NOMO-1 treated with dmso at 0.1 percent for 144 hours (cell line): ENCODE data around the gene HOXB8.
A peak's percentile ranks its signal among the peaks of the same experiment; 100 is the strongest.

ENCODE experiments used
- DNase-seq: peaks from one replicate; lab custom pipeline; 2025; ENCODE audit not compliant: unreplicated experiment; lab: John Stamatoyannopoulos, UW

HOXB8 gene

DNA sequence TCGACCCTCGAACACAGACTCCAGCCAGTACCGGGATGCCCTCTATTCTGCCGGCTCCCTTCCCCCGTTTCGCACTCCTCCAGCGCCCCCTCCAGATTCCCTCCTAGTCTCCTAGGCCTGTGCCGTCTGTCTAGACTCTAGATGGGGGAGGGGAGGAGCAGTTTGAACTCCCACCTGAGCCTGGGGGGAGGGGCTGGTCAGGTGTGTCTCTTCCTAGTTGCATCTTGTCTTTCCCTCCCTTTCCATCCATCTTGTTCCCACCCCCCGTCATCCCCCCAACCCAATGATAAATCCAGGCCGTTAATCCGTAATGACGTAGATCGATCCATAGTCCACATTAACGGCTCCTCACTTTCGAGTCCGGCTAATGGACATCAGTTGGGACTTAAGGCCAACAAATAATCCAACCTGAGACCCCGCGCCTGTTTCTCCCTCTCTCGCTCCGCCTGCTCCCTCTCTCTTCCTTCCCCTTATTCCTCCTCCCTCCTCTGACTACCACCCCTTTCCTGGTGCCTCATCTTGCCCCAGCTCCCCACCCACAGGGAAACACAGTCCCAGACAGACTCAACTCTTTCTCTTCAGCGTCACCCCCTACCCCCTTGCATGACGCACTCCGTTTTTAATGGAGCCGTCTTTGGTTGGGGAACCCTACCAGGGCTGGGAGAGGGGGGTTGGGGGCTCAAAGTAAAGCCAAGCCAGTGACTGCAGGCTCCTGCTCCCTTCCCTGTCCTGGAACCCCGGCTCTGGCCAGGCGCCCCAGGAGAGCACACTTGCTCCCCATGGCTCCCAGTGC lies 18.2 kb downstream of the HOXB8 start:
- no peak for DNase-seq

DNA sequence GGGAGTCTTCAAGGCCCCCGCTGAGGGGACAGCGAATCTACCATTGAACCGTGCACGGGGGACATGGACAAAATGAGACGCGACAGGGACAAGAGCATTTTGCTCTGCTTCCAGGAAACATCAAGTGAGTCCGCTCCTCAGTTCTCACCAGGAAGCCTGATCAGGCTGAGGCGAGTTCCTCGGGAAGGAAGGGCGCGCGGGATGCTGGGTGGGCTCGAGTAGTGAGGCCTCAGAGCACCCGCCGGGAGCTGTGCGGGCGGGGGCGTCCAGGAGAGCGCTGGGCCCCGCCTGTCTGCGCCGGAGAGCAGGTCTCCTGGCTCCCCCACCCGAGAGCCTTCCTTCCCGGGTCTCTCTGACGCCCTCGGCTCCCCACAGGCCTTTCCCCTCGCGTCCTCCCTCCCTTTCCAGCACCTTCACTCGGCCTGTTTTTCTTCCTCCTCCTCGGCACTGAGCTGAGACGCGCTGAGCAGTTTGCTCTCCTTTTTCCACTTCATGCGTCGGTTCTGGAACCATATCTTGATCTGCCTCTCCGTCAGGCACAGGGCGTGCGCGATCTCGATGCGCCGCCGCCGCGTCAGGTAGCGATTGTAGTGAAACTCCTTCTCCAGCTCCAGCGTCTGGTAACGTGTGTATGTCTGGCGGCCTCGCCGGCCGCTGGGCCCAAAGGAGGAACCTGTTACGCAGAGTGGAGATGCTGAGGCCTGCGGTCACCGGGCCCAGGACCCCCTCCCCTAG lies 18.9 kb downstream of the HOXB8 start:
- no peak for DNase-seq

DNA sequence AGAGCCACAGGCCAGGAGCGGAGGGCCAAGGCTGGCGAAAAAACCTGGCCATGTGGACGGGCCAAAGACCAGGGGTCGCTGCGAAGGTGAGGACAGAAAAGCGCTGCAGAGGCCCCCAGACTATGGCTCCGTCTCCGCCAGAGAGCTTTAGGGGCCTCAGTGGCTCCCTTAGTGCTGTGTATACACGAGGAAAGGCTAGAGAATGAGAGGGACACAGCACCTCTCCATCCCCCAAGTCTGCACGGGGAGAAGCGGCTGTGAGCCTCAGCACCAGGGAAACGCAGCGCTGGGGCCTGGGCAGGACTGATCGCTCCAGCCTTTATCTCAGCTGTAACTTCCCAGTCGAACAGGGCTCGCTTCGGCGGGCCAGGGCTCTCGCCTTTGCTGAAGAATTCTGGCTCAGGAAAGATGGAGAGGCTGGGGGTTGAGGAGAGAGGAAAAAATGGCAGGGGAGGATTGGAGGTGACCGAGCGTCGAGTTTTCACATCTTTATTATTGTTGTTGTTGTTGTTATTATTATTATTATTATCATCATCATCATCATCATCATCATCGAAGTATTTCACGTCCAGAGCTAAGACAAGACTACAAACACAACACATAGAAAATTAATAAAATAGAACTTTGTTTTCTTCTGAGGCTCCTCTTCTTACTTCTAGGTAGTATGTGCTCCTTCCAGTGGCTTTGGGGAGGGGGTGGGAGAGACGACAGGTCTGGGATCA lies 19.7 kb downstream of the HOXB8 start:
- DNase-seq, result no peak

DNA sequence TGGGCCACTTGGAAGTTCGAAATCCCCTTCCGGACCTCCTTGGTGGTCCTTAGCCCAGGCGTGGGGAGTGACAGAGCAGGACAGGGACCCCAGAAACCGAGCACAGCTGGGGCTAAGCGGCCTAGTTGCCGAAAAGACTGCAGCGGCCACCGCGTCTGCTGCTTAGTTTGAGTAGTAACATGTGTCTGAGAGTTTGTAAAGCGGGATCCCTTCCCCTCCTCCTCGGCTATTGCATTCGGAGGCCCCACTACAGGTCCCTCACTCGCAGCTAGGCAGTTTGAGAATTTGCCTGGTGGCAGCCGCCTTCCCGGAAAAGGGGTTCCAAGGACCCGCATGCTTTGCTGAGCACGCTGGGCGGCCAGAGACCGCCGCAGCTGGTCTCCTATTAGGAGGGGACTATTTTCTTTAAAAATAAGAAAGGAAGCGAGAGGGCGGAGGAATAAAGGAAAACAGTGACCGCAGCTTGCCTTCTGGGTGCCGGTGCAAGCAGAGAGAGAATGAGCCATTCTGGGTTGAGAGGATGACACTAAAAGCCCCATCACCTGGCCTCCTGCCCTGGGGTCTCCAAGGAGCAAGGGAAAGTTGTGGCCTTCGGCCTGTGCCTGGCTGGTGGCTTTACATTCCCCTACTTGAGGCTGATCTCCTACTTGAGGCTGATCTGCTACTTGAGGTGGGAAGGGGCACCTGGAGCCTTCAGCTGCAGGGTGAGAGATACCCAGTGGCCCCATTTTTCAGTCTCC lies 20.4 kb downstream of the HOXB8 start:
- no peak for DNase-seq

DNA sequence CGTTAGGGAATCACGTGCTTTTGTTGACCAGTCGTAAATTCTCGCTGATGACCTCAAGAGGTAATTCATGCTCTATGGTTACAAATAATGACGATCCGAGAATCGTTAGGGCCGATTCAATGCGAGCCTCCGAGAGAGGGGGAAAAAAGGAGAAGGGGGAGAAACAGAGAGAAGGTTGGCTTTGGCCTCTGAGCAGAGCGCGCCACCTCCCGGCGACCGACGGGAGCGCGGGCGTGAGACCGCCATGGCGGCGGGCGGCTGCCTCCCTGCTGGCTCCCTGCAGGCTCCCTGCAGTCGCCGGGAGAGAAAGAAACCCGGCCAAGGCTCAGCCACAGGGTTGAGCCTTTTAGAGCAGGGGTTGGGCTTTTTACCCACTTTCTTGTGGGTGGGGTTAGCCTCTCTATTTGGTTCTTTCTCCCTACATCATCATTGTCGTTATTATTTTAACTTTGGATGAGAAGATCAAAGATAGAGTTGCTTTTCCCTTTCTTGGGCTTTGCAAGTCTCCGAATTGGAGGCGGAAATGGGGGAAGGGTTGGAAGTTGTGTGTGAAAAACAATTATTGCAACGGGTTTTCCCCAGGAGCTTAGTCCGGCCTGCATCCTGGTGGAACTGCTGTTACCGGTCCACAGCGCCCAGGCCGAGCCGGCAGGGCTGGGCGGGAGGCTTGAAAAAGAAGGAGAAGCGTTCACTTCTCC lies 21.1 kb downstream of the HOXB8 start:
- peak; percentile 55 for DNase-seq

DNA sequence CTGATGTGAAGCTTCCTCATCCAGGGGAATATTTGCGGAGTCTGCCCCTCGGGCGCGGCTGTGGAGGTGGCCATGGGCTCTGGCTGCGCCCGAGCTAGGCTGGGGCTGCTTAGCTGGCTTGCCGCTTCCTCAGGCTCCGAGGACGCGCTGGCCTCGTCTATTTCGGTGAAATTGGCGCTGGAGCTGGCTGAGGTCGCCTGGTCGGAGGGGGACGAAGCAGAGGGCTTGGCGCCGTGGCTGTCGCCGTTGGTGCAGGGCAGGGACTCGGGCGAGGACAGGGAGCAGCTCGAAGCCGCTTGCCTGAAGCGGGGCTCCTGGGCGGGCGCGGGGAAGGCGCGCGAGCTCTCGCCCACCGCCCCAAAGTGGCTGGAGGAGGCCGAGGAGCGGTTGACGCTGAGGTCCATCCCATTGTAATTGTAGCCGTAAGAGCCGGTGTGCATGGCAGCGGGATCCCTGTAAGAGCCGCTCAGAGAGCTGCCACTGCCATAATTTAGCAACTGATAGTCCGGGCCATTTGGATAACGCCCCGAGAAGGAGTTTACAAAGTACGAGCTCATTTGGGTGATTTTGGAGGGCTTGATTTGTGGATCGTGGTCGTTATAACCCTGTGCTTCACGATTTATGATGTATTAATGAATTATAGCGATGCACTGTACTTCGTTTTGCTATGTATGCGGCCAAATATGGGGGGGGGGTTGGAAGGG lies 21.8 kb downstream of the HOXB8 start, which contains the start of gene HOXB5:
TSS of gene HOXB5 (minus strand) at position 654 of the 704 bp plus-strand sequence. CDS start at position 557, 97 bp downstream.
- DNase-seq, result no peak

DNA sequence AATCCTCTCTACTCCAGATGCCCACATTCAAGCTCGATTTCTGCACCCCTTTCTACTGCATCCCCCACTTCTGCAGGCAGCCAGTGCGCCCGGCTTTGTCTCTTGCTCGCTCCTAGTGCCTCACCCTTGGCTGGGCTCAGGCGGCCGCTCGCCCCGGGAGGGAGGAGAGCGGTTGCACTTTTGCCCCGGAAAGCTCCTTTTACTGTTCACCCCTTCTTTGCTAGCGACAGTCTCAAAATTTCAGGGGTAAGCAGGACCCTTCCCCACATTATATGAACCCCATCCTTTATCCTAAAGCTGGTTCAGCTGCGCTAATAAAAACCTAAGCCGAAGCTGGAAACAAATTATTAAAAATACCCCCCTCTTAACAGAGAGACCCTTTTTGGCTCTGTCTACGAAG lies 22.5 kb downstream of the HOXB8 start:
- DNase-seq, result no peak

DNA sequence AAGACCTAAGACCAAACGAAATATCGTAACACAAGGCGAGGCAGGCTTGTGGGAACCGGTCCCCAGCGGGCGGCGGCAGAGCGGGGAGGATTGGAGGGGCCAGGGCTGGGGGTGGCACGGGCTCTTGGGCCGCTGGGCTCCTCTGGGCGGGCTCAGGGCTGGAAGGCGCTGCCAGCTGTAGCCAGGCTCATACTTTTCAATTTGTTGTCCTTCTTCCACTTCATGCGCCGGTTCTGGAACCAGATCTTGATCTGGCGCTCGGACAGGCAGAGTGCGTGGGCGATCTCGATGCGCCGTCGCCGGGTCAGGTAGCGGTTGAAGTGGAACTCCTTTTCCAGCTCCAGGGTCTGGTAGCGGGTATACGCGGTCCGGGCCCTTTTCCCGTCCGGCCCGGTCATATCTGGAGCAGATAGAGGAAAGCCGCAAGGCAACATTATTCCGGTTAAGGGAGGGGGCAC lies 23.0 kb downstream of the HOXB8 start:
- no peak for DNase-seq

DNA sequence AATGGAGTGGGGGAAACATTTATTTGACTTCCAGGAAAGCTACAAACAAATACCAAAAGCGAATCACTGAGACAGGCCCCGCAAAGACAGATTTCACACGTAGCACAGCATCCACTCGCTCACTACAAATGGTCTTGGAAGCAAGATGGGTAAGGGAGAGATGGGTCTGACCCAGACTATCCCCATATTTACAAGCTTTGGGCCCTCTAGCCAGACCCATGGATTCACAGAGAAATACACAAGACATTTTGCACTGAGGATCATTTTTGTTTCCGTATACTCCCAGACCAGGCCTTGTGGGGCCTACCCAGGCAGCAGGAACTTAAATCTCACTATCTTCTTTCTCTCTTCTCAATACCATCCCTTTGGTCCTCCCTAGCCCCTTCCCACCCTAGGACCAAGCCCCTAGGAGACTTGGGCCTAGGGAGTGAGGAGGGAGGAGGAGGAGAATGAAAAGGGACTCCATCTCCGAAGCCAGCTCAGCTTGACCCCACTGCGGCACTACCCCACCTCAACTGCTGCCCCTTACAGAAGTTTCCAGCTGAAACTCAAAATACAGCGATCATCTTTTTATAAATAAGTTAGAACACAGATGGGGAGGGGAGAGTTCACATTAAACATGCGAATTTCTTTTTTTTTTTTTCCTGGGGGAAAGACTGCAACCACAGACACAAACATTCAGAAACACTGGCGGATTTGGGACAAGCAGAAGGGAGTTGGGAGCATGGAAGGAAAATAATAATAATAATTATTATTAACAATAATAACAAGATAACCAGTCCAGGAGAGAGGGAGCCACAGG lies 23.6 kb downstream of the HOXB8 start:
- DNase-seq, result no peak

DNA sequence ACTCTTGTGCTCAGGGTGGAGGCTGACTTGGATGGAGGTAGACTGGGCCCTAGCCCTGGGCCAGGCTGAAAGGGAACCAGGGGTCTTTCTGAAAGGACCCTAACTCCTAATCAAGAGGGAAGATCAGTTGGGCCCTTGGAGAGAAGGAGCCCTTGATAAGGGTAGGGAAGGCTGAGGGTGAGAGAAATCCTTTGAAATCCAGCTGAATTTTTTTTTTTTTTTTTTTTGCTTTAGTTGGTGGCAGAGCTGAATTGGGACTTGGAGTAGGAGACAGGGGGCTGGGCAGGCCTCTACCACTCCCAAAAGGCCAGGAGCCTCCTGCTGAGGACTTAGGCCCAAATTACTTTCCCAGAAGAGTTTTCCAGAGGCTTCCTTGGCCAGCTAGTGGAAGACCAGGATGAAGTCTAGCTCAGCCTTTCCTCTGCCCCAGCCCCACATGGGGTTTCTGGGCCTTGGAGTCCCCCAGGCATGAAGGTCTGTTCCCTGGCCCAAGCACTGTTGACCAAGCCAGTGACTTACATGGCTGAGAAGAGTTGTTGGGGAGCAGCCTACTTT lies 24.4 kb downstream of the HOXB8 start:
- no peak for DNase-seq

DNA sequence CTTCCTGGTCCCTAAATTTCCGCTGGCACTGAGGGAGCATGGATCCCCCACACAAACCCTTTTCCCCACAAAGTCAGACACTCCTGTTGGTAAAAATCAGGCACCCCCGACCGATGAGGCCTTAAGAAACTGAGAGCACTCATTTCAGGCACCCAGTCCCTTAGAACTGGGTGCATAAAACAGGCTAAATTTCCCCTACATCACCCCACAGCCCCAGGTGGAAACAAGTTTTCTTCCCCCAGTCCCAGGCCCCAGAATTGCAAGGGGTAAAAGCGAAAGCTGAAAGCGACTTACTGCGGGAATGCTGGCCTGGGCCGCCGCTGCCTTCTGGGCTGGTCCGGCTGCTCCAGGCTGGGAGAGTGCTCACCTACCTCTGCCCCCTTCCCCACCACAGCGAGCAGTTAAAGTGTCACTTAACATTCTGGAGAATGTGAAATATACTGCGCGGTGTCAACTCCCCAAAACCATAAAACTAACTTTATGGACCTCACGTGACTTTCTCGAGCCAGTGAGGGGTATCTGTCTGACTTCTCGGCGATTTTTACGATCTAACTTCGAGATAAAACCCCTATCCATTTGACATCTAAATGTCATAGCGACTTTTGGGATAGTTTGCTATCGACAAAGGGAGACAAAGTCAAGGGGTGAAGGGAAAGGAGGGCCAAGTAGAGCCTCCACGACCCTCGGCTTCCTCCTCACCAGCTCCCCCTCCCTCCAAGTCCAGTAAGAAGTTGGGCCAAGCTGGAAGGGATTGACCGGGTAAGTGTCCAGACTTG lies 25.1 kb downstream of the HOXB8 start, which contains the start of gene HOXB3:
TSS of gene HOXB3 (minus strand) at position 411 of the 776 bp plus-strand sequence. CDS start 37,767 bp downstream, outside the sequence.
- DNase-seq, result no peak

DNA sequence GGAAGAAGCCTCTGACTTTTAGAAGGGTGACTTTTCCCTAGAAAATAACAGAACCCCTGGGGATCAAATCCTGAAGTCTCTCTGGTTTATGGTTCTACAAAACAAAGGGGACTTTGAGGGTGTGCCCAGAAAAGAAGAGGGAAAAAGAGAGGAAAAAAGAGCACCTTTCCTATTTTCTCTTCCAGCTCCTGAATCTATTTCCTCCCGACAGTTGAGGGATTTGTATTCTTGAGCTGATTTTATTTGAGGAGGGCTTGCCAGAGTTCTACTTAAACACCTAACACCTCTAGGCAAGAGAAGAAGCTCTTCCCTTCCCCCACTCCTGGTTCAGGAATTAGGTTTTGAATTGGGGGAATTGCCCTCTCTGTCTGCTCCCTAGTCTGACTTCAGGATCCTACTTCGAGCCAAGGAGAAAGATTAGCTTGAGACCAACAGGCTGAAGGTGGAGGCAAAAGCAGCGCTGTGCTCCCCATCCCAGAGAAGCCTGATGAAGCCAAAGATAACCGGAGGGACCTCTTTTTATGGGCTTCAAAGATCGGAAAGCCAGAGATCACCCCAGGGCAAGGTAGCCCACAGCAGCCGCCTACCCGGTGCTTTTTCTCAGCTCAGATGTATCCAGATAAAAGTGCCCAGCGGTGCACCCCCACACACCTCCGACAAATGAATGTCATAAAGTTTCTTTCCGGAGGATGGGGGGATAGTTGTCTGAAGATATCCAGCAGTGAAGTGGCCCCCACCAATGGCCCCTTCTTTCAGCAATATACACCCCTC lies 25.8 kb downstream of the HOXB8 start:
- no peak for DNase-seq

DNA sequence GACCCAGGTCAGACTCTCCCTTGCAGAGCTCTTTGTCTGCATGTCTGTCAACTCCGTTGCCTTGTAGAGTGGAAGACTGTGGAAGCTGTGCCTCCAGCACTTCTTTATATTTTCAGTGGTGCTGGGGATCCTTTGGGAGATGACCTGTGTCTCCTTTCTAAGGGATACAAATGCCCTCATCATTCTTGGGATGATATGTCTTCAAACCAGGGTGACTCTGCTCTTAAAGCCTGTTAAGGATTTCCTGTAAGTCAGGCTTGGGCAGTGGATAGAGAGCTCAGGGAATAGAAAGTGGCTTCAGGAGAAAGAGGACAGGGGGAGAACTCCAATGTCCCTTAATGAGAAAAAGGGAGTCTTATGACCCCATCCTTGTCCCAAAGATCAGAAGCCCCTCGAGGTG lies 26.6 kb downstream of the HOXB8 start:
- no peak for DNase-seq

DNA sequence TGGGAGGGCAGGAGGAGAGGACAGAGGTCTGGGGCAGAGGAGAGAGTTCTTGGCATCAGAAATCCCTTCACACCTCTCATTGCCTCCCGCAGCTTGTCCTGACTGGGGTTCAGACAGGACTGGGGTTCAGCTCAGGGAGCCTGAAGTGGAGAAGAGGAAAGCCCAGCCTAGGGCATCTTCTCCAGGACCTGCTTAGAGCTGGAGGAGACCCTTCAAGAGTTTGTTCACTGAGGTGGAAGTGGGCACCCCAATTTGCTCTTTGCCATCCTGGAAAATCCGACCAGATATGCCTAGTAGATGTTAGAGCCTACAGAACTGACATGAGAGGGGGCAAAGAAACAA lies 27.0 kb downstream of the HOXB8 start:
- no peak for DNase-seq

DNA sequence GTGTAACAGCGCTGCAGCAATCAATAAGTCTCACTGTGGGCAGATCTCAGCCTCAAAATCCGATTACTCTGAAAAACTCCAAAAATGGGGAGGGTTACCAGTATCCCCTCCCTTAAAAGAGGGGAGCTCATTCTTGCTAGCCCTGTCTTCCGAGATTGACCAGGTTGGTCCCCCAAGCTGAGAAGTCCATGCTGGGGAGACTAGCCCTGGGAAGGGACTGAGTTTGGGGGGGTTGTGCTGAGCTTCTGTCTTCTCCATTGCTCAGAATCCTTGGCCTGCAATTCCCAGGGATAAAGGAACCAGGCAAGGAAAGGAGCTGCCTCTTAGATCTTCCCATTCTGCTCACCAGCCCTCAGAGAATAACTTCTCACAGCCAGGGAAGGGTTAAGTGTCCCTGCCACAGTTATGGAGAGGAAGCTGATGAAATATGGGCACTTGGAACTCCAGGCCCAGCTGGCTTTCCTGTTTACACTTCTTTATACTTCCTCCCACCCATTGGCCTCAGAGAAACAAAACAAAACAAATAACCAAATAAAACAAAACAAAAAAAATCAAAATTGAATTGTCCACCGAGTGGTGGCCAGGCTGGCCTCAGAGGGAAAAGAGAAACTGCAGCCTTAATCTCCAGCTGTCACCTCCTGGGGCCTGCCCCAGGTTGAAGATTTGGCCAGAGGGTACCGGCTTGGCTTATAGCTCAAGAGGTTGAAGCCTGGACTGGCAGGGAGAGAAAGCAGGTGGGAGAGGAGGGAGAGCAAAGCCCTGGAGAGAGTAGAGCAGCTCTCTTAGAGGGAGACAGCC lies 27.6 kb downstream of the HOXB8 start:
- DNase-seq, result no peak
